IPS-20b (cell line): Measurements from ENCODE around the gene CYCS.

Experiments used
- H3K27ac ChIP-seq: one replicate; pipeline ENCODE4 v1.5.1; 2013; ENCODE audit warnings: low read length
- H3K27me3 ChIP-seq: 2 replicates; pipeline ENCODE4 v1.6.1; 2013; ENCODE audit warnings: mild to moderate bottlenecking, low read length, inconsistent platforms; ENCODE audit not compliant: insufficient read depth
- H3K36me3 ChIP-seq: 2 replicates; pipeline ENCODE4 v1.6.1; 2013; ENCODE audit warnings: low read depth, mild to moderate bottlenecking, inconsistent platforms, low read length, moderate library complexity; ENCODE audit not compliant: insufficient read depth
- H3K4me1 ChIP-seq: 2 replicates; pipeline ENCODE4 v1.6.1; 2013; ENCODE audit warnings: mild to moderate bottlenecking, control low read depth, inconsistent platforms, low read length, moderate library complexity; ENCODE audit not compliant: insufficient read depth
- H3K4me3 ChIP-seq: 2 replicates; pipeline ENCODE4 v1.5.1; 2013; ENCODE audit warnings: mild to moderate bottlenecking, low read length, inconsistent platforms
- H3K9ac ChIP-seq: 2 replicates; pipeline ENCODE4 v1.6.1; 2013; ENCODE audit warnings: low read depth, mild to moderate bottlenecking, inconsistent platforms, low read length, moderate library complexity
- H3K9me3 ChIP-seq: 2 replicates; pipeline ENCODE4 v1.6.1; 2013; ENCODE audit warnings: mild to moderate bottlenecking, low read depth, low read length, inconsistent platforms; ENCODE audit not compliant: insufficient read depth

CYCS gene

GRCh38 chr7:25148772-25149575 is 23.9 kb upstream of the CYCS start:
- Histone ChIP-seq H3K9me3 (no peaks in the 10 kb centered on the region), H3K4me1 (peaks cover 8% of the 10 kb centered on the region; the same call in 1 of the 2 replicates), H3K9ac (no peak overlapping the region), H3K27ac (no peak overlapping the region), H3K36me3 (no peaks in the 10 kb centered on the region), H3K27me3 (no peaks in the 10 kb centered on the region), H3K4me3 (no peak overlapping the region)

- no peaks in the 10 kb centered on the region for H3K9me3 ChIP-seq
- no peak overlapping the region for H3K4me3 ChIP-seq
- no peaks in the 10 kb centered on the region for H3K36me3 ChIP-seq
- no peaks in the 10 kb centered on the region for H3K27me3 ChIP-seq
- no peaks in the 10 kb centered on the region; the same call in 1 of the 2 replicates for H3K4me1 ChIP-seq
- H3K9ac ChIP-seq: no peak overlapping the region
- no peak overlapping the region for H3K27ac ChIP-seq
Measured at GRCh38 chr7:25143763-25144162, 18.7 kb upstream of the CYCS start.

GRCh38 chr7:25139536-25139935 is 14.5 kb upstream of the CYCS start:
- H3K27me3 ChIP-seq: no peaks in the 10 kb centered on the region
- no peaks in the 10 kb centered on the region for H3K36me3 ChIP-seq
- no peak overlapping the region for H3K9ac ChIP-seq
- H3K27ac ChIP-seq: no peak overlapping the region
- H3K9me3 ChIP-seq: no peaks in the 10 kb centered on the region
- H3K4me1 ChIP-seq: no peaks in the 10 kb centered on the region; the same call in 1 of the 2 replicates
- H3K4me3 ChIP-seq: no peak overlapping the region

GRCh38 chr7:25134358-25135010 is 9.4 kb upstream of the CYCS start:
- H3K9ac ChIP-seq: no peak overlapping the region
- H3K27ac ChIP-seq: no peak overlapping the region
- H3K27me3 ChIP-seq: no peaks in the 10 kb centered on the region
- no peak overlapping the region for H3K4me3 ChIP-seq
- H3K9me3 ChIP-seq: no peaks in the 10 kb centered on the region
- H3K4me1 ChIP-seq: no peaks in the 10 kb centered on the region
- no peaks in the 10 kb centered on the region for H3K36me3 ChIP-seq

GRCh38 chr7:25132430-25132829 is 7.4 kb upstream of the CYCS start:
- Histone ChIP-seq H3K27me3 (no peaks in the 10 kb centered on the region), H3K4me1 (no peaks in the 10 kb centered on the region), H3K9ac (no peak overlapping the region), H3K4me3 (no peak overlapping the region), H3K36me3 (no peaks in the 10 kb centered on the region), H3K27ac (no peak overlapping the region), H3K9me3 (no peaks in the 10 kb centered on the region)

GRCh38 chr7:25126751-25127150 is 1.7 kb upstream of the CYCS start:
- Histone ChIP-seq H3K36me3 (peaks cover 21% of the 10 kb centered on the region), H3K9me3 (no peaks in the 10 kb centered on the region), H3K27me3 (no peaks in the 10 kb centered on the region), H3K9ac (no peak overlapping the region), H3K4me1 (no peaks in the 10 kb centered on the region), H3K4me3 (no peak overlapping the region), H3K27ac (no peak overlapping the region)

GRCh38 chr7:25124465-25125136 is 459 bp downstream of the CYCS start:
- no peak overlapping the region for H3K27ac ChIP-seq
- H3K9me3 ChIP-seq: no peaks in the 10 kb centered on the region
- peak overlapping the region; percentile 96 for H3K9ac ChIP-seq
- peaks cover 42% of the 10 kb centered on the region for H3K36me3 ChIP-seq
- peak overlapping the region; percentile 93 for H3K4me3 ChIP-seq
- H3K4me1 ChIP-seq: no peaks in the 10 kb centered on the region
- H3K27me3 ChIP-seq: no peaks in the 10 kb centered on the region

- H3K9ac ChIP-seq: no peak overlapping the region
Measured at GRCh38 chr7:25122373-25122772, 2.7 kb downstream of the CYCS start.

GRCh38 chr7:25121599-25121998 is 3.5 kb downstream of the CYCS start:
- Histone ChIP-seq H3K4me3 (no peak overlapping the region), H3K27ac (no peak overlapping the region), H3K9me3 (no peaks in the 10 kb centered on the region), H3K27me3 (no peaks in the 10 kb centered on the region), H3K9ac (no peak overlapping the region), H3K4me1 (no peaks in the 10 kb centered on the region), H3K36me3 (peaks cover 58% of the 10 kb centered on the region)

More at GRCh38 chr7:25122373-25122772, 2.7 kb downstream of the CYCS start:
- Histone ChIP-seq H3K36me3 (peaks cover 58% of the 10 kb centered on the region), H3K4me1 (no peaks in the 10 kb centered on the region), H3K27me3 (no peaks in the 10 kb centered on the region), H3K4me3 (no peak overlapping the region), H3K9me3 (no peaks in the 10 kb centered on the region), H3K27ac (no peak overlapping the region)

GRCh38 chr7:25119102-25119501 is 6.0 kb downstream of the CYCS start:
- no peaks in the 10 kb centered on the region for H3K9me3 ChIP-seq
- no peaks in the 10 kb centered on the region for H3K27me3 ChIP-seq
- no peak overlapping the region for H3K4me3 ChIP-seq
- H3K4me1 ChIP-seq: no peaks in the 10 kb centered on the region
- no peak overlapping the region for H3K27ac ChIP-seq
- H3K36me3 ChIP-seq: peaks cover 58% of the 10 kb centered on the region
- no peak overlapping the region for H3K9ac ChIP-seq

- H3K27ac ChIP-seq: no peak overlapping the region
Measured at GRCh38 chr7:25118048-25118753, 6.9 kb downstream of the CYCS start.

More at GRCh38 chr7:25118048-25118753, 6.9 kb downstream of the CYCS start:
- Histone ChIP-seq H3K4me3 (no peak overlapping the region), H3K27me3 (no peaks in the 10 kb centered on the region), H3K4me1 (no peaks in the 10 kb centered on the region), H3K36me3 (peaks cover 52% of the 10 kb centered on the region), H3K9me3 (no peaks in the 10 kb centered on the region), H3K9ac (no peak overlapping the region)
